ENCODE results near the gene NR2C2. TPM values are rescaled to one million over a fixed set of nuclear protein-coding genes. Genes with fewer than 3 reads are reported as not detected.
A peak's percentile ranks its signal among the peaks of the same experiment; 100 is the strongest.

The NR2C2 gene
- total RNA-seq, 1 experiment from 2014 or later, result 6.9 TPM

- DNase-seq (ENCODE audit: low spot score), result no peak
- in situ Hi-C loops (cut with HindIII; ENCODE audit: low sequenced_read_pairs), result no loop called here
Observed at GRCh38 chr3:15050405-15051092, 103.2 kb downstream of the NR2C2 start.

GRCh38 chr3:15051531-15051930, 104.1 kb downstream of the NR2C2 start:
- in situ Hi-C loops (cut with HindIII; ENCODE audit: low sequenced_read_pairs), result no loop called here
- DNase-seq (ENCODE audit: low spot score), result peak; percentile 40

- DNase-seq (ENCODE audit: low spot score), result no peak
- in situ Hi-C loops (cut with HindIII; ENCODE audit: low sequenced_read_pairs), result no loop called here
Observed at GRCh38 chr3:15052335-15053242, 105.2 kb downstream of the NR2C2 start.

- in situ Hi-C loops (cut with HindIII; ENCODE audit: low sequenced_read_pairs), result no loop called here
- no peak for DNase-seq (ENCODE audit: low spot score)
Observed at GRCh38 chr3:15053541-15053940, 106.2 kb downstream of the NR2C2 start.

- no peak for DNase-seq (ENCODE audit: low spot score)
Observed at GRCh38 chr3:15055019-15055557, 107.7 kb downstream of the NR2C2 start.

GRCh38 chr3:15056676-15057404, 109.5 kb downstream of the NR2C2 start:
- DNase-seq (ENCODE audit: low spot score), result no peak
- in situ Hi-C loops (cut with HindIII; ENCODE audit: low sequenced_read_pairs), result no loop called here

More at GRCh38 chr3:15055019-15055557, 107.7 kb downstream of the NR2C2 start:
- in situ Hi-C loops (cut with HindIII; ENCODE audit: low sequenced_read_pairs), result no loop called here

- DNase-seq (ENCODE audit: low spot score), result no peak
- in situ Hi-C loops (cut with HindIII; ENCODE audit: low sequenced_read_pairs), result no loop called here
Observed at GRCh38 chr3:15060029-15060428, 112.6 kb downstream of the NR2C2 start.

GRCh38 chr3:15063238-15063637, 115.9 kb downstream of the NR2C2 start:
- DNase-seq (ENCODE audit: low spot score), result no peak
- in situ Hi-C loops (cut with HindIII; ENCODE audit: low sequenced_read_pairs), result no loop called here

- in situ Hi-C loops (cut with HindIII; ENCODE audit: low sequenced_read_pairs), result no loop called here
- no peak for DNase-seq (ENCODE audit: low spot score)
Observed at GRCh38 chr3:15063656-15064286, 116.4 kb downstream of the NR2C2 start.

GRCh38 chr3:15064299-15064834, 117.0 kb downstream of the NR2C2 start:
- DNase-seq (ENCODE audit: low spot score), result peak; percentile 24
- in situ Hi-C loops (cut with HindIII; ENCODE audit: low sequenced_read_pairs), result no loop called here

- in situ Hi-C loops (cut with HindIII; ENCODE audit: low sequenced_read_pairs), result no loop called here
- DNase-seq (ENCODE audit: low spot score), result peak; percentile 88
Observed at GRCh38 chr3:15064835-15065549, 117.6 kb downstream of the NR2C2 start, which contains the start of gene MRPS25. Gene MRPS25 (minus strand): TSS chr3:15065315. CDS start chr3:15065194, 121 bp downstream.

- in situ Hi-C loops (cut with HindIII; ENCODE audit: low sequenced_read_pairs), result no loop called here
- no peak for DNase-seq (ENCODE audit: low spot score)
Observed at GRCh38 chr3:15065550-15066007, 118.2 kb downstream of the NR2C2 start.

GRCh38 chr3:15066467-15066866, 119.1 kb downstream of the NR2C2 start:
- in situ Hi-C loops (cut with HindIII; ENCODE audit: low sequenced_read_pairs), result no loop called here
- no peak for DNase-seq (ENCODE audit: low spot score)

- in situ Hi-C loops (cut with HindIII; ENCODE audit: low sequenced_read_pairs), result no loop called here
Observed at GRCh38 chr3:15069441-15069840, 122.1 kb downstream of the NR2C2 start.

GRCh38 chr3:15071699-15072098, 124.3 kb downstream of the NR2C2 start:
- in situ Hi-C loops (cut with HindIII; ENCODE audit: low sequenced_read_pairs), result no loop called here
- no peak for DNase-seq (ENCODE audit: low spot score)

More at GRCh38 chr3:15069441-15069840, 122.1 kb downstream of the NR2C2 start:
- no peak for DNase-seq (ENCODE audit: low spot score)

GRCh38 chr3:15074500-15074899, 127.1 kb downstream of the NR2C2 start:
- in situ Hi-C loops (cut with HindIII; ENCODE audit: low sequenced_read_pairs), result no loop called here
- DNase-seq (ENCODE audit: low spot score), result no peak

GRCh38 chr3:15079091-15079490, 131.7 kb downstream of the NR2C2 start:
- in situ Hi-C loops (cut with HindIII; ENCODE audit: low sequenced_read_pairs), result no loop called here
- DNase-seq (ENCODE audit: low spot score), result no peak
